Measurements from ENCODE around the gene BACH2. TPM values are rescaled to one million over a fixed set of nuclear protein-coding genes. Genes with fewer than 3 reads are reported as not detected.
A peak's percentile ranks its signal among the peaks of the same experiment; 100 is the strongest.

BACH2 gene
- total and polyA plus RNA-seq, 7 donors: under 0.01 to 5.6 (median 1.4) TPM

DNA sequence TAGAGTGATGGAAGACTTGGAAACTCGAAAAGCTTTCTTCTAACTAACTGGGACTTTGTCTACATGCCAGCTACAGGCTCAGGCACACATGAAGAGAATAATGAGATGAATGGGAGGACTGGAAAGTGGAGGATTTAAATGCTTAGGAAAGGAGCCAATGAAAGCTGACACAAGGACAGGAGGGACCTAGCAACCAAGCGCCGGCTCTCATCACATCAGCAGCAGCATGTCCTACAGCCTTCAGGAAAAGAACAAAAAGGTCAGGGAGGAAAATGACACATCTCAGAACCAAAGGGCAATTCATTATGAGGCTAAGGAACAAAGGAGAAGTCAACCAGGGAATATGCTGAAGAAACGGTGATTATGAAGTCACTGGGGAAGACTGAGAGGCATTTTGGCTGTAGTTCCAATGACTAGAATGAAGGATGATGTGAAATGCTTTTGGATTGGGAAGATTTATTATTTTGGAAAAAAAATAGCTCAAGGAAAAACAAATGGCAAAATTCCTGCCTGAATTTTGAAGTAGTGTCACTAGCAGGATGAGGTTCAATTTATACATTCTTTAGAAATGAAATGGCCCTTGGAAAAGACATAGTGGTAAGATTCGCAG lies 5.7 kb downstream of the BACH2 start:
- intact Hi-C loops (cut with DNase I): loop anchor here (5.0 to 10.0 kb wide), 3 partner anchors 101 to 346 kb away; partner anchors contain the start of gene MAP3K7
- no peak for DNase-seq
- WGBS, 2 donors: 83 to 90% methylated on average over 5 of the region's 5 CpGs
- no peaks in the 10 kb centered on the region for H3K36me3 ChIP-seq
- no peak overlapping the region for H3K27ac ChIP-seq
- H3K4me1 ChIP-seq: peaks cover 0 to 21% (median 13%) of the 10 kb centered on the region in 4 donors
- H3K9me3 ChIP-seq: no peaks in the 10 kb centered on the region
- no peak overlapping the region for H3K4me3 ChIP-seq
- TF ChIP-seq EP300 (IDR thresholded peaks at IDR 0.05) (no peak), POLR2AphosphoS5 (IDR thresholded peaks at IDR 0.05) (no peak), POLR2A (IDR thresholded peaks at IDR 0.05) (no peak)
- TF ChIP-seq, protein P1, sequence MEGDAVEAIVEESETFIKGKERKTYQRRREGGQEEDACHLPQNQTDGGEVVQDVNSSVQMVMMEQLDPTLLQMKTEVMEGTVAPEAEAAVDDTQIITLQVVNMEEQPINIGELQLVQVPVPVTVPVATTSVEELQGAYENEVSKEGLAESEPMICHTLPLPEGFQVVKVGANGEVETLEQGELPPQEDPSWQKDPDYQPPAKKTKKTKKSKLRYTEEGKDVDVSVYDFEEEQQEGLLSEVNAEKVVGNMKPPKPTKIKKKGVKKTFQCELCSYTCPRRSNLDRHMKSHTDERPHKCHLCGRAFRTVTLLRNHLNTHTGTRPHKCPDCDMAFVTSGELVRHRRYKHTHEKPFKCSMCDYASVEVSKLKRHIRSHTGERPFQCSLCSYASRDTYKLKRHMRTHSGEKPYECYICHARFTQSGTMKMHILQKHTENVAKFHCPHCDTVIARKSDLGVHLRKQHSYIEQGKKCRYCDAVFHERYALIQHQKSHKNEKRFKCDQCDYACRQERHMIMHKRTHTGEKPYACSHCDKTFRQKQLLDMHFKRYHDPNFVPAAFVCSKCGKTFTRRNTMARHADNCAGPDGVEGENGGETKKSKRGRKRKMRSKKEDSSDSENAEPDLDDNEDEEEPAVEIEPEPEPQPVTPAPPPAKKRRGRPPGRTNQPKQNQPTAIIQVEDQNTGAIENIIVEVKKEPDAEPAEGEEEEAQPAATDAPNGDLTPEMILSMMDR (IDR thresholded peaks at IDR 0.05): no peak
- H3K27me3 ChIP-seq: no peaks in the 10 kb centered on the region

- TF ChIP-seq POLR2A (IDR thresholded peaks at IDR 0.05): no peak
- no peak for TF ChIP-seq EP300 (IDR thresholded peaks at IDR 0.05)
- TF ChIP-seq, protein P1 (IDR thresholded peaks at IDR 0.05): no peak
- no peak overlapping the region for H3K4me3 ChIP-seq
- intact Hi-C loops (cut with DNase I): loop anchor here (5.0 to 10.0 kb wide), 4 partner anchors 102 to 345 kb away; partner anchors contain the start of gene MAP3K7
- WGBS, 2 donors: 93 to 98% methylated on average over 1 of the region's 1 CpG
- no peaks in the 10 kb centered on the region for H3K9me3 ChIP-seq
- peaks cover 0 to 19% (median 15%) of the 10 kb centered on the region in 4 donors for H3K4me1 ChIP-seq
- DNase-seq: no peak
- H3K27ac ChIP-seq: no peak overlapping the region
- no peaks in the 10 kb centered on the region for H3K27me3 ChIP-seq
- no peaks in the 10 kb centered on the region for H3K36me3 ChIP-seq
These were observed 6.7 kb downstream of the BACH2 start for GRCh38 chr6:90289902-90290301.

- Histone ChIP-seq H3K4me1 (peaks cover 0 to 21% (median 18%) of the 10 kb centered on the region in 4 donors), H3K27me3 (no peaks in the 10 kb centered on the region), H3K9me3 (no peaks in the 10 kb centered on the region), H3K36me3 (no peaks in the 10 kb centered on the region), H3K4me3 (no peak overlapping the region), H3K27ac (no peak overlapping the region)
- WGBS, 2 donors: 45 to 56% methylated on average over 1 of the region's 1 CpG
- intact Hi-C loops (cut with DNase I): loop anchor here (5.0 kb wide), 1 partner anchor 194 kb away; no protein-coding TSS in a partner anchor
- TF ChIP-seq EP300 (IDR thresholded peaks at IDR 0.05): no peak
- TF ChIP-seq, protein P1 (IDR thresholded peaks at IDR 0.05): no peak
- TF ChIP-seq POLR2A (IDR thresholded peaks at IDR 0.05): no peak
- no peak for TF ChIP-seq POLR2AphosphoS5 (IDR thresholded peaks at IDR 0.05)
- no peak for DNase-seq
These were observed 8.2 kb downstream of the BACH2 start for GRCh38 chr6:90288404-90288803.

DNA sequence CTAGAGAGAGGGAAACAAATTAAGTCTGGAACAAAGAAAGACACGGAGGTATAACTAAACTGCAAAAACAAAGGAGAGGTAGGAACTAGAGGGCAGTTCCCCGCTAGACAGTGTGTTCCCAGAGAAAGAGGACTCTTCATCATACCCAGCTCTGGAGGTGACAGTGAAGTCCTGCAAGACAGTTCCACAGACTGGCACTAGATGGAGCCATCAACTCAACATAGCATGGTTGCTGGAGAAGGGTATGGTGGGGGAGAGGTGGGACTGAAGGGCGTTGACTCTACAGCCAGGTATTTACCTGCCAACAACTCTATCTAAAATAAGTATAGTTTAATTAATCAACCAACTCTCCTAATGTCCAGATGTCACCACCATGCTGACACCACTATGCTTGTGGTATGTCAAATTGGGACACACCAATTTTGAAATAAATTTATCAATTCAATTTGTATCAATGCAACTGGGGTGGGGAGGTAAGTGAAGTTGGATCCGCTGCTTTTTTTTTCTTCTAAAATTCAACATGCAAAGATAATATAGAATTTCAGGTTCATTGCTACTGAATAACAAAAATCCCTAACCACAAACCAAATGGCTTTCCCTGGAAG lies 9.7 kb downstream of the BACH2 start:
- Histone ChIP-seq H3K4me1 (peaks cover 0 to 21% (median 18%) of the 10 kb centered on the region in 4 donors), H3K4me3 (no peak overlapping the region), H3K27me3 (no peaks in the 10 kb centered on the region), H3K9me3 (no peaks in the 10 kb centered on the region), H3K27ac (no peak overlapping the region), H3K36me3 (no peaks in the 10 kb centered on the region)
- intact Hi-C loops (cut with DNase I): loop anchor here (5.0 kb wide), 1 partner anchor 195 kb away; no protein-coding TSS in a partner anchor
- no peak for DNase-seq
- no peak for TF ChIP-seq EP300 (IDR thresholded peaks at IDR 0.05)
- TF ChIP-seq POLR2AphosphoS5 (IDR thresholded peaks at IDR 0.05): no peak
- TF ChIP-seq, protein P1 (IDR thresholded peaks at IDR 0.05): peak in 2 of 4 experiments; percentile 19 to 35
- WGBS, 2 donors: 79 to 88% methylated on average over 4 of the region's 4 CpGs
